ENCODE results near the gene MT1X. TPM values are rescaled to one million over a fixed set of nuclear protein-coding genes. Genes with fewer than 3 reads are reported as not detected.

Gene MT1X
- total RNA-seq, 1 experiment from 2014 or later: 328 TPM

DNA sequence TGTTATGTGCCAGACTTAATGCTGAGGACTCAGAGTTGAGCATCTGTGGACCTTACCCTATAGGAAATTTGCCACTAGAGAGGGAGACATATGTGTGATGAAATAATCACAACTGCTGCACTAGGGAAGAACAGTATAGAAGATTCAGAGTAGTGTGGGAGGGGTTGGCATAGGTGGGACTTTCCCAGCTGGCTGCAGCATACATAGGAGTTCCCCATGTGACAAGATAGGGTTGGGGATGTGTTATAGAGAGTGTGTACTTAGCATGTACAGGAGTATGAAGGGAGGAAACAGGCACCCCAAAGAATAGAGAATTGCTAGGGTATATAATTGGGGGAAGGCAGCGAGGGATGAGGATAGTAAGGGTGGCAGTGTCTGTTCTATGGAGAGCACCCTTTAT, 50.6 kb downstream of the MT1X start:
- H3K27me3 Mint-ChIP-seq (ENCODE audit: low read depth): no peaks in the 10 kb centered on the region
- POLR2A ChIA-PET: no interaction called here
- peaks cover 3% of the 10 kb centered on the region; the same call in 1 of the 2 replicates for H3K9me3 Mint-ChIP-seq
- DNase-seq (ENCODE audit: low spot score): no peak
- peaks cover 17% of the 10 kb centered on the region for H3K4me1 Mint-ChIP-seq
- H3K27ac Mint-ChIP-seq: no peak overlapping the region
- no peak for ATAC-seq
- CTCF ChIA-PET: no interaction called here
- peaks cover 12% of the 10 kb centered on the region for H3K36me3 Mint-ChIP-seq
- no peak overlapping the region for H3K4me3 Mint-ChIP-seq
- TF ChIP-seq, protein P1, sequence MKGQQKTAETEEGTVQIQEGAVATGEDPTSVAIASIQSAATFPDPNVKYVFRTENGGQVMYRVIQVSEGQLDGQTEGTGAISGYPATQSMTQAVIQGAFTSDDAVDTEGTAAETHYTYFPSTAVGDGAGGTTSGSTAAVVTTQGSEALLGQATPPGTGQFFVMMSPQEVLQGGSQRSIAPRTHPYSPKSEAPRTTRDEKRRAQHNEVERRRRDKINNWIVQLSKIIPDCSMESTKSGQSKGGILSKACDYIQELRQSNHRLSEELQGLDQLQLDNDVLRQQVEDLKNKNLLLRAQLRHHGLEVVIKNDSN (CRISPR knock-in tag; IDR thresholded peaks at IDR 0.05): no peak

Other genes with a start within 250 kb of the MT1X start
- 247 to 263 TPM (median 259 TPM) in 3 replicates for gene NUDT21, start 231.1 kb upstream of the MT1X start, total RNA-seq (2021)
- 50.5 to 52.2 TPM (median 50.7 TPM) in 3 replicates for gene OGFOD1, start 230.9 kb upstream of the MT1X start, total RNA-seq (2021)
- gene BBS2, start 162.4 kb upstream of the MT1X start, total RNA-seq (2021): 19.1 to 25.7 TPM (median 24.1 TPM) in 3 replicates
- gene MT4, start 117.4 kb upstream of the MT1X start, total RNA-seq (2021): not detected in 3 replicates
- gene MT3, start 92.9 kb upstream of the MT1X start, total RNA-seq (2021): 0.71 to 1.2 TPM (median 0.77 TPM) in 3 replicates
- gene MT2A, start 73.9 kb upstream of the MT1X start, total RNA-seq (2021): 139 to 173 TPM (median 149 TPM) in 3 replicates
- gene MT1E, start 56.7 kb upstream of the MT1X start, total RNA-seq (2021): 92.7 to 114 TPM (median 103 TPM) in 3 replicates
- gene MT1M, start 49.8 kb upstream of the MT1X start, total RNA-seq (2021): 4.5 to 4.8 TPM (median 4.7 TPM) in 3 replicates
- gene MT1A, start 43.8 kb upstream of the MT1X start, total RNA-seq (2021): 0.94 to 2.8 TPM in 2 of 3 replicates, not detected in the other
- gene MT1B, start 30.6 kb upstream of the MT1X start, total RNA-seq (2021): not detected in 3 replicates
- gene MT1F, start 24.5 kb upstream of the MT1X start, total RNA-seq (2021): 50.6 to 60.2 TPM (median 58.2 TPM) in 3 replicates
- 326 to 361 TPM (median 333 TPM) in 3 replicates for gene MT1G, start 14.4 kb upstream of the MT1X start, total RNA-seq (2021)
- 122 to 164 TPM (median 159 TPM) in 3 replicates for gene MT1H, start 12.7 kb upstream of the MT1X start, total RNA-seq (2021)
- gene NUP93, start 47.7 kb downstream of the MT1X start, total RNA-seq (2021): 167 to 185 TPM (median 175 TPM) in 3 replicates
- 0.05 to 0.09 TPM in 2 of 3 replicates, not detected in the other for gene SLC12A3, start 182.7 kb downstream of the MT1X start, total RNA-seq (2021)
- 21.4 to 30.8 TPM (median 21.7 TPM) in 3 replicates for gene HERPUD1, start 249.7 kb downstream of the MT1X start, total RNA-seq (2021)